GM21529 (cell line): ENCODE results near the gene DUSP6.

ENCODE experiments used
- ATAC-seq: cut with Tn5 transposase; IDR thresholded peaks from one replicate; pipeline ENCODE4 v1.9.1; 2021; ENCODE audit not compliant: unreplicated experiment

Gene DUSP6

DNA sequence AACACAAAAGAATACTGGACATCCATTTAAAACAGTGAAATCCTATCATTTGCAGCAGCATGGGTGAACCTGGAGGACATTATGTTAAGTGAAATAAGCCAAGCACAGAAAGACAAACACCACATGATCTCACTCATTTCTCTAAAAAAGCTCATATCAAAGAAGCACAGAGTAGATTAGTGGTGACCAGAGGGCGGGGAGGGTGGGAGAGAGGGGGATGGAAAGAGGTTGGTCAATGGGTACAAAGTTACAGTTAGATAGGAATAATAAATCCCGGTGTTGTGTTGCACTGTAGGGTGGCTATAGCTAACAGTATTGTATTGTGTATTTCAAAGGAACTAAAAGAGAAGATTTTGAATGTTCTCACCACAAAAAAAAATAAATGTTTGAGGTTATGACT lies 52.4 kb downstream of the DUSP6 start:
- no peak for ATAC-seq

DNA sequence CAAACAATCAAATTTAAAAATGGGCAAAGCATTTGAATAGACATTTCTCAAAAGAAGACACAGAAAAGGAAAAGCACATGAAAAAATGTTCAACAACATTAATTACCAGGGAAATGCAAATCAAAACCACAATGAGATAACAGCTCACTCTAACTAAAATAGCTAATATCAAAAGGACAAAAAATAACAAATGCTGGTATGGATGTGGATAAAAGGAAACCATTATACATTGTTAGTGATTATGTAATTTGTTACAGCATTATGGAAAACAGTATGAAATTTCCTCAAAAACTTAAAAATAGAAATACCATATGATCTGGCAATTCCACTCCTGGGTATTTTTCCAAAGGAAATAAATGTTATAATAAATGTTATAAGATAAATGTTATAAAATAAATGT lies 52.9 kb downstream of the DUSP6 start:
- ATAC-seq = no peak
